T-helper 2 cell treated with Interferon-gamma antibody and Interleukin-4, amounts not matched to agents 5 μg/mL and 100 μg/mL, for 36 hours (primary cell): ENCODE results near the gene RAB36.
A peak's percentile ranks its signal among the peaks of the same experiment; 100 is the strongest.

Experiments
- DNase-seq: peaks from one replicate; pipeline ENCODE4 v3.0.0; 2021; ENCODE audit warnings: low spot score
- H3K27ac Mint-ChIP-seq: one replicate; pipeline ENCODE4 v1.8.0; 2021; ENCODE audit warnings: mild to moderate bottlenecking, mixed read lengths
- H3K27me3 Mint-ChIP-seq: one replicate; pipeline ENCODE4 v1.8.0; 2021; ENCODE audit warnings: low read depth, mixed read lengths
- H3K36me3 Mint-ChIP-seq: one replicate; pipeline ENCODE4 v1.8.0; 2021; ENCODE audit warnings: low read depth, mixed read lengths
- H3K4me1 Mint-ChIP-seq: one replicate; pipeline ENCODE4 v1.8.0; 2021; ENCODE audit warnings: low read depth, mixed read lengths
- H3K4me3 Mint-ChIP-seq: one replicate; pipeline ENCODE4 v1.8.0; 2022; ENCODE audit warnings: mild to moderate bottlenecking, moderate library complexity, mixed read lengths
- H3K9me3 Mint-ChIP-seq: one replicate; pipeline ENCODE4 v1.8.0; 2021; ENCODE audit warnings: mixed read lengths

RAB36 gene

GRCh38 chr22:23161029-23161428 is 15.8 kb downstream of the RAB36 start:
- no peak for DNase-seq
- H3K4me1 Mint-ChIP-seq, result no peaks in the 10 kb centered on the region
- no peaks in the 10 kb centered on the region for H3K36me3 Mint-ChIP-seq

DNA sequence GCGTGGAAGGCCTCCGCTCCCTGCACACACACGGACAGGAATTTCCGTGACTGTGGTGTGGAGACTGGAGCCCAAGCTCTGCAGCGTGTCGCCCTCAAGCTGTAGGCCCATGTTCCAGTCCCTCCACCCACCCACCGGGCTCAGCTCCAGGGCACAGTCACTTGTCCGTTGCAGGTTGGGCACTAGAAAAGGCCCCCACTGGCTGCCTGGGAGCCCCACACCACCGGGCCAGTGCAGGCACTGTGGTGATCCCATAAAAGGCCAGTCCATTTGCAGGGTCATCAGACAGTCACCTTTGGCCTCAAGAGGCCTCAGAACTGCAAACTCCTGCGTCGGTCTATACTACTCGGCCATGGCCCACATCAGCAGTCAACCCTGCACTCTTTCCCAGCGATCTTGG is 16.3 kb downstream of the RAB36 start:
- H3K4me3 Mint-ChIP-seq, result no peak overlapping the region
- no peak overlapping the region for H3K27ac Mint-ChIP-seq
- no peak for DNase-seq
- no peaks in the 10 kb centered on the region for H3K9me3 Mint-ChIP-seq
- no peaks in the 10 kb centered on the region for H3K36me3 Mint-ChIP-seq
- no peaks in the 10 kb centered on the region for H3K4me1 Mint-ChIP-seq
- peaks cover 2% of the 10 kb centered on the region for H3K27me3 Mint-ChIP-seq

More at GRCh38 chr22:23161029-23161428, 15.8 kb downstream of the RAB36 start:
- Mint-ChIP-seq H3K27me3 (peaks cover 2% of the 10 kb centered on the region), H3K9me3 (no peaks in the 10 kb centered on the region), H3K4me3 (no peak overlapping the region), H3K27ac (no peak overlapping the region)

GRCh38 chr22:23163665-23164064 is 18.4 kb downstream of the RAB36 start:
- Mint-ChIP-seq H3K9me3 (no peaks in the 10 kb centered on the region), H3K36me3 (no peaks in the 10 kb centered on the region), H3K27me3 (peaks cover 2% of the 10 kb centered on the region), H3K4me1 (no peaks in the 10 kb centered on the region), H3K4me3 (no peak overlapping the region), H3K27ac (no peak overlapping the region)
- no peak for DNase-seq

- H3K4me1 Mint-ChIP-seq, result no peaks in the 10 kb centered on the region
- H3K36me3 Mint-ChIP-seq, result no peaks in the 10 kb centered on the region
- H3K9me3 Mint-ChIP-seq, result no peaks in the 10 kb centered on the region
- H3K27ac Mint-ChIP-seq, result no peak overlapping the region
- H3K4me3 Mint-ChIP-seq, result no peak overlapping the region
- H3K27me3 Mint-ChIP-seq, result peaks cover 2% of the 10 kb centered on the region
- no peak for DNase-seq
Observed at GRCh38 chr22:23164091-23164490, 18.8 kb downstream of the RAB36 start.

- no peaks in the 10 kb centered on the region for H3K4me1 Mint-ChIP-seq
- H3K9me3 Mint-ChIP-seq, result no peaks in the 10 kb centered on the region
- H3K4me3 Mint-ChIP-seq, result no peak overlapping the region
- H3K27me3 Mint-ChIP-seq, result peaks cover 2% of the 10 kb centered on the region
- DNase-seq, result no peak
- H3K36me3 Mint-ChIP-seq, result no peaks in the 10 kb centered on the region
- no peak overlapping the region for H3K27ac Mint-ChIP-seq
Observed at GRCh38 chr22:23166042-23166831, 21.0 kb downstream of the RAB36 start.

GRCh38 chr22:23166841-23167616 is 21.8 kb downstream of the RAB36 start:
- Mint-ChIP-seq H3K4me3 (no peak overlapping the region), H3K9me3 (no peaks in the 10 kb centered on the region), H3K36me3 (no peaks in the 10 kb centered on the region), H3K27ac (no peak overlapping the region), H3K27me3 (peaks cover 2% of the 10 kb centered on the region), H3K4me1 (no peaks in the 10 kb centered on the region)
- DNase-seq, result no peak

- Mint-ChIP-seq H3K9me3 (no peaks in the 10 kb centered on the region), H3K36me3 (no peaks in the 10 kb centered on the region), H3K4me1 (no peaks in the 10 kb centered on the region), H3K27me3 (peaks cover 2% of the 10 kb centered on the region), H3K4me3 (no peak overlapping the region), H3K27ac (no peak overlapping the region)
- no peak for DNase-seq
Observed at GRCh38 chr22:23168391-23169042, 23.2 kb downstream of the RAB36 start.

DNA sequence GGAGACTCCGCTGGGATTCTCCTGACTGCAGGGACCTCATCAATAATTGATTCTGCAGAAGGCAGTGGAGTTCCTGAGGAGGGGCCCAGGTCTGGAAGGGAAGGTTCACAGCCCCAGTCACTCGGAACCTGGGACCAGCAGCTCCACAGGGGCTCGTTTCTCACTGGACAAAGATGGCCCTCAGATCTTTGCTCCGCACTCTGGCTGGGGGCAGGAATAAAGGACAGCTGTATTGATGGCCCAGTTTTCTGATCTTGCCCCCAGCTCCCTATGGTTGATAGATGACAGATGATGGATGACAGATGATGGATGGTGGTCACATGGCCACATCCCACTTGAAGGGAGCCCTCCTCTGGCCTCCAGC is 23.7 kb downstream of the RAB36 start:
- H3K27ac Mint-ChIP-seq, result no peak overlapping the region
- no peaks in the 10 kb centered on the region for H3K4me1 Mint-ChIP-seq
- no peaks in the 10 kb centered on the region for H3K36me3 Mint-ChIP-seq
- no peak overlapping the region for H3K4me3 Mint-ChIP-seq
- no peaks in the 10 kb centered on the region for H3K9me3 Mint-ChIP-seq
- H3K27me3 Mint-ChIP-seq, result peaks cover 2% of the 10 kb centered on the region
- no peak for DNase-seq

DNA sequence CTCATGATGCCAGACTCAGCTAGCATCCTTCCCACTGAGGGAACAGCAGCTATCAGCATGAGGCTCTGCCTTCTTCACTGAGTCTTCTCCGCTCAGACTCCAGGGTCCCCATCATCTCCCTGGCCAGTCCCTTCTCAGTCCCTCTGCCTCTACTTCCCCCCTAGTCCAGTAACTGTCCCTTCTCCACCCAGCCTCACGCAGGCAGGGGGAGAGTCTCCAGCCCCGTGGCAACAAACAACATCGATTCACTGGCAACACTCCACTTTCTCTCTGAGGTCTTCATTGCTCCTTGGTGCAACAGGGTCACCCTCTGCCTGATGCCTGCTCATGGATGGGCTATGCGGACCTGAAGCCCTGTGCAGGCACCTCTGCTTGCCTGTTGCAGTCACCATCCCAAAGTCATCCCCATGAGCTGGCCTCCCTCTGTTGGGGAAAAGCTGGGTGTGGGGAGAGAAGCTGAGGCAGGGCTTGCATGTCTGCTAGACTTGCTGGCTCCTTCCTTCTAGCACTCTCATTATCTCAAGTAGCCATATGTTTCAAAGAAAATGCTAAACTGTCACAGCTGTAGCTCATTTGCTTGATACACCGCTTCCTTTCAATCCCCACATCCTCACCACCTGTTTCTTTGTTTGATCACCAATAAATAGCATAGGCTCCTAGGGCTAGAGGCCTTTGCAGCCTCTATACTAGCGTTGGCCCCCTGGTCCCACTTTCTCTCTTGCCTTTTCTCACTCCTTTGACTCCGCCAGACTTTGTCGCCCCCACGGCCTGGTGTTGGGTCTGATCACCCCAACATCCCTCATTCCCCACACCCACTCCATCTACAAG is 30.8 kb downstream of the RAB36 start:
- no peaks in the 10 kb centered on the region for H3K27me3 Mint-ChIP-seq
- peak overlapping the region; percentile 21 for H3K27ac Mint-ChIP-seq
- no peak for DNase-seq
- peaks cover 5% of the 10 kb centered on the region for H3K36me3 Mint-ChIP-seq
- H3K4me1 Mint-ChIP-seq, result peaks cover 21% of the 10 kb centered on the region
- H3K9me3 Mint-ChIP-seq, result peaks cover 8% of the 10 kb centered on the region
- no peak overlapping the region for H3K4me3 Mint-ChIP-seq

- peaks cover 5% of the 10 kb centered on the region for H3K36me3 Mint-ChIP-seq
- peaks cover 21% of the 10 kb centered on the region for H3K4me1 Mint-ChIP-seq
- no peaks in the 10 kb centered on the region for H3K27me3 Mint-ChIP-seq
- H3K4me3 Mint-ChIP-seq, result no peak overlapping the region
- peak overlapping the region; percentile 21 for H3K27ac Mint-ChIP-seq
- H3K9me3 Mint-ChIP-seq, result peaks cover 8% of the 10 kb centered on the region
- no peak for DNase-seq
Observed at GRCh38 chr22:23176645-23177027, 31.4 kb downstream of the RAB36 start.

- Mint-ChIP-seq H3K9me3 (peaks cover 8% of the 10 kb centered on the region), H3K27me3 (no peaks in the 10 kb centered on the region), H3K4me1 (peaks cover 27% of the 10 kb centered on the region), H3K4me3 (no peak overlapping the region), H3K27ac (no peak overlapping the region), H3K36me3 (peaks cover 10% of the 10 kb centered on the region)
- no peak for DNase-seq
Observed at GRCh38 chr22:23177197-23177596, 31.9 kb downstream of the RAB36 start.

- Mint-ChIP-seq H3K27ac (no peak overlapping the region), H3K4me1 (peaks cover 40% of the 10 kb centered on the region), H3K36me3 (peaks cover 21% of the 10 kb centered on the region), H3K4me3 (peak overlapping the region; percentile 37), H3K9me3 (peaks cover 8% of the 10 kb centered on the region), H3K27me3 (no peaks in the 10 kb centered on the region)
- peak; percentile 39 for DNase-seq
Observed at GRCh38 chr22:23178512-23179254, 33.4 kb downstream of the RAB36 start.
